ENCODE results near the gene WDR59. TPM values are rescaled to one million over a fixed set of nuclear protein-coding genes. Genes with fewer than 3 reads are reported as not detected.

Gene WDR59
- total and polyA plus RNA-seq, 3 donors from 2014 or later, result 47.6 to 73.8 (median 55.0) TPM

DNA sequence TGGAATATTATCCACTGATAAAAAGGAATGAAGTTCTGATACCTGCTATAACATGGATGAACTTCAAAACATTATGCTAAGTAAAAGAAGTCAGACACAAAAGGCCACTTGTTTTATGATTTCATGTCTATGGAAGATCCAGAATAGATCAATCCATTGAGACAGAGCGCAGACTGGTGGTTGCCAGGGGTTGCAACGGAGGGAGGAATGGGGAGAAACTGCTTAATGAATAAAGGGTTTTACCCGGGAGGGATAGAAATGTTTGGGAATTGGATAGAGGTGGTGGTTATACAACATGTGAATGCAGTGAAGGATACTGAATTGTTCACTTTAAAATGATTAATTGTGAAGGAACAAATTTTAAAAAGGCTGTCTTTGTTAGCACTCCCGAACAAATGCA is 30.2 kb downstream of the WDR59 start:
- no peaks in the 10 kb centered on the region for H3K27me3 ChIP-seq
- intact Hi-C loops (cut with DNase I; ENCODE audit: low total_unique reads), result no loop called here
- DNase-seq, result no peak
- no peaks in the 10 kb centered on the region for H3K36me3 ChIP-seq (ENCODE audit: low read depth, missing control alignments)
- TF ChIP-seq, protein P1, sequence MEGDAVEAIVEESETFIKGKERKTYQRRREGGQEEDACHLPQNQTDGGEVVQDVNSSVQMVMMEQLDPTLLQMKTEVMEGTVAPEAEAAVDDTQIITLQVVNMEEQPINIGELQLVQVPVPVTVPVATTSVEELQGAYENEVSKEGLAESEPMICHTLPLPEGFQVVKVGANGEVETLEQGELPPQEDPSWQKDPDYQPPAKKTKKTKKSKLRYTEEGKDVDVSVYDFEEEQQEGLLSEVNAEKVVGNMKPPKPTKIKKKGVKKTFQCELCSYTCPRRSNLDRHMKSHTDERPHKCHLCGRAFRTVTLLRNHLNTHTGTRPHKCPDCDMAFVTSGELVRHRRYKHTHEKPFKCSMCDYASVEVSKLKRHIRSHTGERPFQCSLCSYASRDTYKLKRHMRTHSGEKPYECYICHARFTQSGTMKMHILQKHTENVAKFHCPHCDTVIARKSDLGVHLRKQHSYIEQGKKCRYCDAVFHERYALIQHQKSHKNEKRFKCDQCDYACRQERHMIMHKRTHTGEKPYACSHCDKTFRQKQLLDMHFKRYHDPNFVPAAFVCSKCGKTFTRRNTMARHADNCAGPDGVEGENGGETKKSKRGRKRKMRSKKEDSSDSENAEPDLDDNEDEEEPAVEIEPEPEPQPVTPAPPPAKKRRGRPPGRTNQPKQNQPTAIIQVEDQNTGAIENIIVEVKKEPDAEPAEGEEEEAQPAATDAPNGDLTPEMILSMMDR (IDR thresholded peaks at IDR 0.05), result no peak
- TF ChIP-seq POLR2A (IDR thresholded peaks at IDR 0.05), result no peak
- WGBS, 2 donors, result 87 to 94% methylated on average over 4 of the region's 4 CpGs
- no peak overlapping the region for H3K27ac ChIP-seq
- H3K4me3 ChIP-seq, result no peak overlapping the region
- no peaks in the 10 kb centered on the region for H3K9me3 ChIP-seq
- H3K4me1 ChIP-seq, result no peaks in the 10 kb centered on the region

DNA sequence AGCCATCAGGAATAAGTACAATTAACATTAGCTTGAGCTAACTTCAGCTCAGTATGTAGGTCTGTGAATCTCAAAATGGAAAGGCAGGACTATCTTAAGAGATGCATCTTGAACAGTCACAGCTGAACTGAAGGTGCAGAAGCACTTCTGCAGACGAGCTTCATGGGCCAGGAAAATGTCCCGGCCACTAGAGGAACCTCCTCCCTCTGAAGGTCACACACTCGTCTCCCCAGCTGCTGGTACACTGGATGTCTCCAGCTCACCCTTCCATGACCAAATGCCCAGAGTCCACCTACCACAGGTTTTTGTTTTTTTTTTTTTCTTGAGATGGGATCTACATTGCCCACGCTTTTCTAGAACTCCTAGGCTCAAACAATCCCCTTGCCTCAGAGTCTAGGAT is 33.2 kb downstream of the WDR59 start:
- H3K36me3 ChIP-seq (ENCODE audit: low read depth, missing control alignments), result no peaks in the 10 kb centered on the region
- 58 to 61% methylated on average over 4 of the region's 4 CpGs for WGBS, 2 donors

GRCh38 chr16:74951206-74951605 is 33.7 kb downstream of the WDR59 start:
- no peak for DNase-seq

More for the DNA sequence above, 33.2 kb downstream of the WDR59 start:
- no peaks in the 10 kb centered on the region for H3K4me1 ChIP-seq
- no peak for DNase-seq
- intact Hi-C loops (cut with DNase I; ENCODE audit: low total_unique reads), result no loop called here
- no peak for TF ChIP-seq POLR2A (IDR thresholded peaks at IDR 0.05)
- TF ChIP-seq, protein P1 (IDR thresholded peaks at IDR 0.05), result no peak
- H3K9me3 ChIP-seq, result no peaks in the 10 kb centered on the region
- no peak overlapping the region for H3K4me3 ChIP-seq
- H3K27me3 ChIP-seq, result no peaks in the 10 kb centered on the region
- H3K27ac ChIP-seq, result no peak overlapping the region

DNA sequence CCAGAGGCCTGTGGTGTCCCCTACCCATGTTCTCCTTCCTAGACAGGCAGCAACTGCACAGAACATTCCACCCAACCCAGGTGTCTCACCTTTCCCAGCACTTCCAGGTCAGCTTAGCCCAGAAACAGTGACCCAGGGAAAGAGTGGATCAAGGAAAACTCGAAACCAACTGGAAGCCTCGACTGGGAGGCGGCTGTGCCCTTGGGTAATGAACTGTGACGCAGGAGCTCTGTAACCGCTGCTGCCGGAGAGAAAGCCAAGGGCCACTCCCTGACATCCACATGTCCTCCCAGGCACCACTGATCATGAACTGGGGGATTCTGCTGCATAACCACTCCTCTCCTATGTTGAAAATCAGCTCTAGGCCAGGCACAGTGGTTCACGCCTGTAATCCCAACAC is 34.4 kb downstream of the WDR59 start:
- Histone ChIP-seq H3K4me1 (no peaks in the 10 kb centered on the region), H3K27ac (no peak overlapping the region), H3K27me3 (no peaks in the 10 kb centered on the region), H3K9me3 (no peaks in the 10 kb centered on the region), H3K36me3 (ENCODE audit: low read depth, missing control alignments) (no peaks in the 10 kb centered on the region), H3K4me3 (no peak overlapping the region)
- DNase-seq, result no peak
- 93 to 99% methylated on average over 7 of the region's 7 CpGs for WGBS, 2 donors
- intact Hi-C loops (cut with DNase I; ENCODE audit: low total_unique reads), result no loop called here
- TF ChIP-seq POLR2A (IDR thresholded peaks at IDR 0.05), result no peak
- TF ChIP-seq, protein P1 (IDR thresholded peaks at IDR 0.05), result no peak

More at GRCh38 chr16:74951206-74951605, 33.7 kb downstream of the WDR59 start:
- no peak overlapping the region for H3K4me3 ChIP-seq
- H3K27me3 ChIP-seq, result no peaks in the 10 kb centered on the region
- no peaks in the 10 kb centered on the region for H3K36me3 ChIP-seq (ENCODE audit: low read depth, missing control alignments)
- intact Hi-C loops (cut with DNase I; ENCODE audit: low total_unique reads), result no loop called here
- no peaks in the 10 kb centered on the region for H3K9me3 ChIP-seq
- no peak overlapping the region for H3K27ac ChIP-seq
- TF ChIP-seq, protein P1 (IDR thresholded peaks at IDR 0.05), result no peak
- TF ChIP-seq POLR2A (IDR thresholded peaks at IDR 0.05), result no peak
- H3K4me1 ChIP-seq, result no peaks in the 10 kb centered on the region
- WGBS, 2 donors, result 94% methylated on average over 11 of the region's 11 CpGs

- intact Hi-C loops (cut with DNase I; ENCODE audit: low total_unique reads), result no loop called here
- Histone ChIP-seq H3K4me1 (no peaks in the 10 kb centered on the region), H3K36me3 (ENCODE audit: low read depth, missing control alignments) (no peaks in the 10 kb centered on the region), H3K27ac (no peak overlapping the region), H3K27me3 (no peaks in the 10 kb centered on the region), H3K4me3 (no peak overlapping the region), H3K9me3 (no peaks in the 10 kb centered on the region)
- 93 to 94% methylated on average over 3 of the region's 3 CpGs for WGBS, 2 donors
- no peak for TF ChIP-seq POLR2A (IDR thresholded peaks at IDR 0.05)
- TF ChIP-seq, protein P1 (IDR thresholded peaks at IDR 0.05), result no peak
- DNase-seq, result no peak
These were observed 35.6 kb downstream of the WDR59 start for GRCh38 chr16:74949309-74949708.
